HG03469 (cell line): ENCODE data around the gene SYNE4.
"Not testable (repeated sequence)": the region's sequence is repeated elsewhere in the genome, so short reads cannot be mapped to it uniquely, and the experiment has no call there.

Source experiments
- ATAC-seq: cut with Tn5 transposase; IDR thresholded peaks from one replicate; pipeline ENCODE4 v1.9.1; 2021; ENCODE audit warnings: mild to moderate bottlenecking, moderate library complexity, moderate number of reproducible peaks; ENCODE audit not compliant: unreplicated experiment

SYNE4 gene

DNA sequence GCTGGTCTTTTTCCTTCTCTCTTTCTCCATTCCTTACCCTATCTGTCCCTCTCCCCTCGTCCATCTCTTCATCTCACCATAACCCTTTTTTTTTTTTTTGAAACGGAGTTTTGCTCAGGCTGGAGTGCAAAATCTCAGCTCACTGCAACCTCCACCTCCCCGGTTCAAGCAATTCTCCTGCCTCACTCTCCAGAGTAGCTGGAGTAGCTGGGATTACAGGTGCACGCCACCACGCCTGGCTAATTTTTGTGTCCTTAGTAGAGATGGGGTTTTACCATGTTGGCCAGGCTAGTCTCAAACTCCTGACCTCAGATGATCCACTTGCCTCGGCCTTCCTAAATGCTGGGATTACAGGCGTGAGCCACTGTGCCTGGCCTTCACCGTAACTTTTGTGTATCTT, 51.2 kb downstream of the SYNE4 start:
- ATAC-seq = not testable (repeated sequence)

DNA sequence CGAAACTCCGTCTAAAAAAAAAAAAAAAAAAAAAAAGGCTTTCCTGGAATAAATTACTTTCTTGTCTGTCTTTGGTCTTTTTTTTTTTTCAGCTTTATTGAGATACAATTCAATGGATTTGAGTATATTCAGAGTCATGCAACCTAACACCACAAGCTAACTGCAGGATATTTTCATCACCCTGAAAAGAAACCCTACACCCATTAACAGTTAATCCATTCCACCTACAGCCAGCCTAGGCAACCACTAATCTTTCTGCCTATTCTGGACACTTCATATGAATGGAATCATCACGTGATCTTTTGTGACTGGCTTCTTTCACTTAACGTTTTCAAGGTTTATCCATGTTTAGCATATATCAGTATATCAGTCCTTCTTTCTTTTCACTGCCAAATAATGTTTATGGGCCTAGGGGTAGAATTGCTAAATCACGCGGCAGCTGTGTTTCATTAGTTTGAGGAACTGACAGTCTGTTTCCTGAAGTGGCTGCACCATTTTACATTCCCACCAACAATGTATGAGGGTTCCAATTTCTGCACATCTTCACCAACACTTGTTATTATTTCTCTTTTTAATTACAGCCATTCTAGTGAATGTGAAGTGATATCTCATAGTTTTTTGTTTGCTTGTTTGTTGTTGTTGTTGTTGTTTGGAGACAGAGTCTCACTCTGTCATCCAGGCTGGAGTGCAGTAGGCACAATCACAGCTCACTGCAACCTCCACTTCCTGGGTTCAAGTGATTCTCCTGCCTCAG, 52.6 kb downstream of the SYNE4 start:
- no peak for ATAC-seq
